Activated T-cell treated with anti-CD3 and anti-CD28 coated beads, Interleukin-2, amount 50 U/mL, for 1 hour (primary cell): ENCODE data around the gene PDZRN4.
"Not testable (repeated sequence)": the region's sequence is repeated elsewhere in the genome, so short reads cannot be mapped to it uniquely, and the experiment has no call there.

ENCODE experiments used
- DNase-seq: peaks from one replicate; pipeline ENCODE4 v3.0.0-alpha.2; 2020

Gene PDZRN4

GRCh38 chr12:41587574-41587973, 399.5 kb downstream of the PDZRN4 start:
- no peak for DNase-seq

DNA sequence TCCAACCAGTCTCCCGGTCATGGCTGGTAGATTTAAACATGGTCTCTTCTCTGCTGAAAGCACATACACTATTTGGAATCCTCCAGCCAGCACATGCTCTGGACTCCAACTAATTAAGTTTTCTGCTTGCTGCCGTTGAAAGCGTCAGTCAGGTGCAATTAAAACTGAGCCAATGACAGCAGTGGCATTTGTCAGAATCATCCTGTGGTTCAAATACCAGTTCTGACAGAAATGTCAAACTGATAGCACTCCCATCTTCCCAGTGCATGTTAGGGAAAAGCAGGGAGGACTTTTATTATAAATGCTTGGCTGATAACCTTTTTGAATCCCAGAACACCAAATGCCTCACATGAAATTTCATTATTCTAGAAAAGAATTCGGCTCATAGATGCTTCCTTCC, 401.8 kb downstream of the PDZRN4 start:
- no peak for DNase-seq

DNA sequence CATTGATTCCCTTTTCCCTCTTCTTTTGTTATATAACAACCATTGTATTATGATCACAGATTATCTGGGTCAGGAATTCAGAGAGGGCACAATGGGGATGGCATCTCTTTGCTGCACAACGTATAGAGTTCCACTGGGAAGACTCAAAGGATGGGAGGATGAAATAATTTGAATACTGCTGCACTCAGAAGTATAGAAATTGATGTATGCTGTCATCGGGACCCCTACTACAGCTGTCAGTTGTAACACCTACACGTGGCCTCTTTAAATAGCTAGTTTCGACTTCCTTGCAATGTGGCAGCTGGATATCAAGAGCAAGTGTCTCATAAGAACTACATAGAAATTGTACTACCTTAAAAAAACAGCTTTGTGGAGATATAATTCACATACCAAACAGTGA, 408.1 kb downstream of the PDZRN4 start:
- no peak for DNase-seq

GRCh38 chr12:41604830-41605229, 416.7 kb downstream of the PDZRN4 start:
- no peak for DNase-seq

- DNase-seq, result no peak
Measured at GRCh38 chr12:41605545-41606305, 417.6 kb downstream of the PDZRN4 start.

- no peak for DNase-seq
Measured at GRCh38 chr12:41606468-41607445, 418.6 kb downstream of the PDZRN4 start.

DNA sequence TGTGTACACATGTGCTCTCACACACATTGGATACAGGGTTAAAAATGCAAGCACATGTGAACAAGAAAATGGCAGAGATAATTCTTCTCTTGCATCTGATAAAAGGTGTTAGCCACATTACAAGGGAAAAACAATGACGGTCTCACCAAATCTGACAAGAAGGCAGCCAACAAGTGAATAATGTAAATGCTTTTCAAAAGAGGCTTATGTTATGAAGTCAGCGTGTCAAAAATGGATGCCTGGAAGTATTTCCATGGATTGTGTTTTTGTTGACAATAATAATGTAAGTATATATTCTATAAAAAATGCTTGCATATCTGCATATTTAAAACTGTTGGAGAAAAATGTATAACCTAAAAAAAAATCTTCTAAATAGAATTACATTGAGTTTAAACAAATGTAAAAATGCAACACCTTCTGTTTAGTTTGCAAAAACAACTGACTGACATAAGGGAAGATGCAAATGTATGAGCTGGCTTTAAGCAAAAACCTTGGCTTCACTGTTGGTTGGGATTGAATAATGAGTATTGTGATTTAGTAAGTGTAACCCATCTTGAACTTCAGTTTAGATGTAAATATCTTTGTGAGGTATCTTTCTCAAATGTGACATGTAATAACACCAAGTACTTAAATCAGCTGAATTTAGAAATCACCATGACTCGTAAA, 424.9 kb downstream of the PDZRN4 start:
- DNase-seq, result no peak

DNA sequence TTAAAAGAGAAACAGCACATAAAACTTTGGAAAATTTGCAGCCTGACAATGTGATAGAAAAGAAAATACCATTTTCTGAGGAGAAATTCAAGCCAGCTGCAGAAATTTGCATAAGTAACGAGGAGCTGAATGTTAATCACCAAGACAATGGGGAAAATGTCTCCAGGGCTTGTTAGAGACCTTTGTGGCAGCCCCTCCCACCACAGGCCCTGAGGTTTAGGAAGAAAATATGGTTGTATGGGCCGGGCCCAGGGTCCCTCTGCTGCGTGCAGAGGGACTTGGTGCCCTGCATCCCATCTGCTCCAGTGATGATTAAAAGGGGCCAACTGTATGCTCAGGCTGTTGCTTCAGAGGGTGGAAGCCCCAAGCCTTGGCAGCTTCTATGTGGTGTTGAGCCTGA, 427.1 kb downstream of the PDZRN4 start:
- not testable (repeated sequence) for DNase-seq

DNA sequence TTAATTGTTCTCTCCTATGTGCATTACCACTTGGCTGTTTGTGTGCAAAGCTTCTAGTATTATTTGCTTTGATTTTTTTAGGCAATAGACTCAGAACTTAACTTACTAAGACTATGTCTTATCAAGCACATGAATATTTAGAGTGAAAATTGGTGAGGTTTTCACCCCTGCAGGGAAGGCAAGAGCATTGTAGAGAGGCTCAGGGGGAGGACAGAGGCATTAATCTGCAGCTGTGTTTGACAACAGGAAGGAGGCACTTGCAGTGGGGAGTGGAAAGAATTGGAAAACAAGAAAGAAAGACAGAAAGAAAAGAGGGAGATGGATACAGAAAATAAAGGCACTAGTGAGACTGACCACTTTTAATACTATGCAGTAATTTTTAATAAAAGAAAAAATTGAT, 431.6 kb downstream of the PDZRN4 start:
- DNase-seq, result no peak

GRCh38 chr12:41621291-41621690, 433.2 kb downstream of the PDZRN4 start:
- DNase-seq, result no peak
